ENCODE data around the gene UBD. TPM values are rescaled to one million over a fixed set of nuclear protein-coding genes. Genes with fewer than 3 reads are reported as not detected.

UBD gene
- total RNA-seq, 1 donor from 2014 or later, result not detected

GRCh38 chr6:29517245-29517644, 42.3 kb downstream of the UBD start:
- peaks cover 2% of the 10 kb centered on the region for H3K36me3 Mint-ChIP-seq (ENCODE audit: low read depth)
- H3K9me3 Mint-ChIP-seq, result peaks cover 2% of the 10 kb centered on the region
- no peak overlapping the region for H3K27ac Mint-ChIP-seq (ENCODE audit: unreplicated experiment)
- no peak for TF ChIP-seq CTCF (conservative IDR thresholded peaks at IDR 0.05)
- no peak overlapping the region for H3K4me3 Mint-ChIP-seq
- DNase-seq (ENCODE audit: low read depth, low spot score), result no peak
- no peaks in the 10 kb centered on the region for H3K4me1 Mint-ChIP-seq
- peaks cover 3% of the 10 kb centered on the region for H3K27me3 Mint-ChIP-seq (ENCODE audit: low read depth)

- no peak overlapping the region for H3K4me3 Mint-ChIP-seq
- peaks cover 3% of the 10 kb centered on the region for H3K27me3 Mint-ChIP-seq (ENCODE audit: low read depth)
- H3K27ac Mint-ChIP-seq (ENCODE audit: unreplicated experiment), result no peak overlapping the region
- no peak for TF ChIP-seq CTCF (conservative IDR thresholded peaks at IDR 0.05)
- DNase-seq (ENCODE audit: low read depth, low spot score), result no peak
- H3K36me3 Mint-ChIP-seq (ENCODE audit: low read depth), result peaks cover 2% of the 10 kb centered on the region
- H3K4me1 Mint-ChIP-seq, result no peaks in the 10 kb centered on the region
- H3K9me3 Mint-ChIP-seq, result peaks cover 2% of the 10 kb centered on the region
Observed at GRCh38 chr6:29516108-29516507, 43.4 kb downstream of the UBD start.

GRCh38 chr6:29510746-29511300, 48.7 kb downstream of the UBD start:
- no peak overlapping the region for H3K27ac Mint-ChIP-seq (ENCODE audit: unreplicated experiment)
- peak overlapping the region; percentile 13 for H3K4me3 Mint-ChIP-seq
- H3K27me3 Mint-ChIP-seq (ENCODE audit: low read depth), result peaks cover 5% of the 10 kb centered on the region
- peaks cover 14% of the 10 kb centered on the region for H3K4me1 Mint-ChIP-seq
- TF ChIP-seq CTCF (conservative IDR thresholded peaks at IDR 0.05), result no peak
- H3K9me3 Mint-ChIP-seq, result peaks cover 2% of the 10 kb centered on the region
- no peak for DNase-seq (ENCODE audit: low read depth, low spot score)
- H3K36me3 Mint-ChIP-seq (ENCODE audit: low read depth), result no peaks in the 10 kb centered on the region

- no peak for DNase-seq (ENCODE audit: low read depth, low spot score)
- TF ChIP-seq CTCF (conservative IDR thresholded peaks at IDR 0.05), result peak; percentile 23
- Mint-ChIP-seq H3K4me1 (peaks cover 14% of the 10 kb centered on the region), H3K4me3 (no peak overlapping the region), H3K36me3 (ENCODE audit: low read depth) (no peaks in the 10 kb centered on the region), H3K27me3 (ENCODE audit: low read depth) (peaks cover 5% of the 10 kb centered on the region), H3K9me3 (peaks cover 2% of the 10 kb centered on the region), H3K27ac (ENCODE audit: unreplicated experiment) (no peak overlapping the region)
Observed at GRCh38 chr6:29510202-29510601, 49.3 kb downstream of the UBD start.

GRCh38 chr6:29509711-29510110, 49.8 kb downstream of the UBD start:
- Mint-ChIP-seq H3K27me3 (ENCODE audit: low read depth) (peaks cover 5% of the 10 kb centered on the region), H3K36me3 (ENCODE audit: low read depth) (no peaks in the 10 kb centered on the region), H3K4me1 (peaks cover 14% of the 10 kb centered on the region), H3K9me3 (no peaks in the 10 kb centered on the region), H3K27ac (ENCODE audit: unreplicated experiment) (peak overlapping the region; percentile 21), H3K4me3 (no peak overlapping the region)
- no peak for TF ChIP-seq CTCF (conservative IDR thresholded peaks at IDR 0.05)
- no peak for DNase-seq (ENCODE audit: low read depth, low spot score)

All from neural crest cell (in vitro differentiated cells).